NOMO-1 (cell line): Measurements from ENCODE around the gene COBLL1.
A peak's percentile ranks its signal among the peaks of the same experiment; 100 is the strongest.
"Not testable (repeated sequence)": the region's sequence is repeated elsewhere in the genome, so short reads cannot be mapped to it uniquely, and the experiment has no call there.

Experiments used
- DNase-seq, 2 experiments: peaks; one replicate each; lab custom pipeline; 2025; ENCODE audit not compliant: unreplicated experiment in 2 of 2; lab: John Stamatoyannopoulos, UW

The COBLL1 gene

GRCh38 chr2:164722616-164723338, 118.8 kb downstream of the COBLL1 start:
- DNase-seq, result peak; percentile 23 to 70

DNA sequence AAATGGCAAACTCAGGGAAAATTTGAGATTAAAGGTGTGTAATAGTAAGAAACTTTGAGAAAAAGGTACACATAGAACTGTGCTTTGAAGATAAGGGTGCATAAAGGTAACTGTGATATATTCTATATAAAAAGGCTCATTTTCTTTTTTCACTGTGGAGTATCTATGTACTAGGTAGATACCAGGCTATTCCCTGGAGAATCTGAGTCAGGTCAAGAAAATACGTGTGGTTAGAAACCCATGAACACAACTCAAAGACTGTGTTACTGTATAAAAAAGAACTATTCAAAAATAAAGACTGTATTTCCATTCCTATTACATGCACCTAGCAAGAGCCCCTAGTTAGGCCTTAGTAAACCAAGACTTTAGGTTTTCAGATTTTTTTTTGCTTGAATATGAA, 120.2 kb downstream of the COBLL1 start:
- no peak for DNase-seq

GRCh38 chr2:164719996-164720941, 121.4 kb downstream of the COBLL1 start:
- no peak for DNase-seq

DNA sequence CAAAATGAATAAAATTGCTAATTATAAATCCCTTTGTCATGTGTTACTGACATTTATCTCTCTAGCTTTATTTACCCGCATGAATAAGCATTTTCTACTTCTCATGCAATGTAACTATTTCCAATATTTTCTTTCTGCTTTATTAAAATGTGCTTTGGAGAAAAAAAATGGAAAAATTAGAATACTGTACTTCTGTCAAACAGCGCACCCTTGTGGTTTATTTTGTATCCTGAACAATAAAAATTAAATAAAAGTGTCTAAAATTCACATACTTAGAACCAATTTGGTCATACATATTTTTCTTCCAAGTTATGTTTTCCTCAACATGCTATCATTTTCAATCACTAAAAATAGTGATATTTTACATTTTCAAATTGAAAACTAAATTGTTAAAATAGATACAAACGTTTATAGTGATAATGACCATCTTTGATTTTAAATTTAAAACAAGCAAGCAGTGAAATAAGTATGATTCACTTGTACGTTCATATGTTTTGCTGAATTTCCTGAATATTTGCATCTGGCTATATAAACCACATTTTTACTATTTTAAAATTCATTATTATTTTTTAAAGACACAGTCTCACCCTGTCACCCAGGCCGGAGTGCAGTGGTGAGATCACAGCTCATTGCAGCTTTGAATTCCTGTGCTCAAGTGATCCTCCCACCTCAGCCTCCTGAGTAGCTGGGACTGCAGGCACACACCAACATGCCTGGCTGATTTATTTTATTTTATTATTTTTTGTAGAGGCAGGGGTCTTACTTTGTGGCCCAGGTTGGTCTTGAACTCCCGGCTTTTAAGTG, 124.4 kb downstream of the COBLL1 start:
- peak in 1 of 2 experiments; percentile 3 for DNase-seq

- DNase-seq, result no peak
Measured at GRCh38 chr2:164714471-164714870, 127.2 kb downstream of the COBLL1 start.

DNA sequence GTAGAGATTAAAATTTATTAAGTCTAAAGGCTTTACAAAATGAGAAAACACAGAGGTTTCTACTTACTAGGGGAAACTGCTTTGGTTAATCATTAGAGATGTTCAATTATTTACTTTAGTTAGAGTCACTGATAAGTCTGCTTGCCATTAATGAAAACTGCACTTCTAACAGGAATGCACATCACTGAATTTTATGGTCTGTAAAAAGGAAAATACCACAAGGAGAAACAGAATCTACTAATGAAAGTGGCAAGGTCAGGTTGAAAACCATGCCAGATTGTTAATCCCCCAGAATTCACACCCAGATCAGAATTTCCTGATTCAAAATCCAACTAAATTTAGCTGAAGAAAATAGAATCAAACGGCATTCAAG, 129.9 kb downstream of the COBLL1 start:
- DNase-seq, result no peak

- DNase-seq, result no peak
Measured at GRCh38 chr2:164710837-164711765, 130.5 kb downstream of the COBLL1 start.

DNA sequence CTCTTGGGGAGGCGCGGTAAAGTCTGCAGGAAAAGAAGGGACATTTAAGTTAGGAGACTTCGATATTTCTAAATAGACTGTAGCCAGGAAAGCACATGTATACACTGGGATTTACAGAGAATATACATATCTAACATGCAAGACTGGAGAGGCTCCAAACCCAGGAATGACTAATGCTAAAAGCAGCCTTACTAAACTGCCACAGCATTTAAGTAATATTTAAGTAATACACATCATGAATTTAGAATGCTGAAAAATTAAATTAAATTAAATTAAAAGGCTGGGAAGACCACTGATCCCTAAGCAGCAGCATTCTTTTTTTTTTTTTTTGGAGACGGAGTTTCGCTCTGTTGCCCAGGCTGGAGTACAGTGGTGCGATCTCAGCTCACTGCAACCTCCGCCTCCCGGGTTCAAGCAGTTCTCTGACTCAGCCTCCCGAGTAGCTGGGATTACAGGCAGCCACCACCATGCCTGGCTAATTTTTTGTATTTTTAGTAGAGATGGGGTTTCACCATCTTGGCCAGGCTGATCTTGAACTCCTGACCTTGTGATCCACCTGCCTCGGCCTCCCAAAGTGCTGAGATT, 131.3 kb downstream of the COBLL1 start:
- not testable (repeated sequence) for DNase-seq

DNA sequence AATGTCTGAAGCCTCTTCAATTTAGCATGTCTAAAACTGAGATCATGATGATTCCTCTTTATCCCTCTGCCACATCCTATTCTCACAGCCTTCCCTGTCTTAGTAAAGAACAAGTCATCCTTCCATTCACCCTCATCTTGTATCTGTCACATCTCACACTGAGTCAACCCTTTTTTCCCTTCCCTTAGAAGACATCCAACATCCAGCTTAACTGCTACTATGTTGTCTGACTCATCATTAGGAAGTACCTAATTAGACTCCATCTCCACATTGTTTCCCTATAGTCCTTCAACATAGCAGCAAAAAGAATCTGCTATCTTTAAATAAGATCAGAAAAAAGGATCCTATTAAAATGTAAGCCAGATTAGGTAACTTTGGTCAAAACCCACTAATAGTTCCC, 135.1 kb downstream of the COBLL1 start:
- DNase-seq, result no peak

GRCh38 chr2:164705412-164706167, 136.0 kb downstream of the COBLL1 start:
- DNase-seq, result no peak

DNA sequence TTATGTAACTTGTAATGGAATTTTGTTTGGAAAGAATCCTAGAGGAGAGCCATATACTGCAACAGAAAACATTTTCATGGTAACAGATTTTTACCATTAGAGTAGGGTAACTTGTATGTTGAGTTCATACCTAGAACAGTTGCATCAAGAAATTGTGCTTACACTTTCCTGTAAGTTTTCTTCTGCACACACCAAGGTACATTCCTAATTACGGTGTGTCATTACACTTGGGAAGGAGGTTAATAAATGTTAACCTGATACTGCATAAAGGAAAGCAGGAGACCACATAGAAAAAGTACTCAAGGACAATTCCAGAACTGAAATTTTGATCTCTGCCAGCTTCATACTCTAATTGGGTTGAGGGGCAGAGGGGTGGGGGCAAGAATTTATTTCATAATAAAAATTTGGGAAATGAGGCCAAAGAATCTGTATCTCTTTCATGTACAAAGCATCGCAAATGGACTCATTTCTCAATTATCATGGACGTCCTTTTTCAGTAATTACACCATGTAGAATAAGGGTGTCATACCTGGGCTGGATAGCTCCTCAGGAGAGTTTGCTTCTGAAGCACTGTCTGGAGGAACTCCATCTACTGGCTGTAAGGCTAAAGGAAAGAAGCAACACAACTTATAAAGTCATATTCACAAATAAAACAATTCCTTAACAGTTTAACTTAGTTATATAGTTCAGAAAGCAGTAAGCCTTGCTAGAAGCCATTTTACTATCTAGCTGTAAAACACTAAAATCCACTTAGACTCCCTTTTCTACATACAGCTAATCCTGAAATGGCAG, 137.5 kb downstream of the COBLL1 start:
- DNase-seq, result no peak

DNA sequence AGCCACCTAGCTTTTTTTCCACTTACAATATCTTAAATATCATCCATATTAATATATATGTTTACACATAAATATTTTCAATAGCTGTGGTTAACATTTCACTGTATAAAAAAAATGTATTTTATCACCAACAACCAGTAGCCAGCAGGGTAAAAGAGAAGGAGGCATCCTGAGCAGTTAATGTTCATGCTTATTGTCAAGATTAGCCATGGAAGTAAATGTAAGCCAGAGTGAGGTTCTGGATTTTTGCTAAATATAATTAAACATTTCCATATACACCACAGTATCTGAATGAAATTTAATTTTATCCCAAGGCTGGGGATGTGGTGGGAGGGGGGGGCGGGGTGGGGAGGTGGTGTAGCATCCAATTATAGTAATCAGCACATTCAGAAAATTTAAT, 140.1 kb downstream of the COBLL1 start:
- DNase-seq, result no peak

- no peak for DNase-seq
Measured at GRCh38 chr2:164700390-164700789, 141.2 kb downstream of the COBLL1 start.

DNA sequence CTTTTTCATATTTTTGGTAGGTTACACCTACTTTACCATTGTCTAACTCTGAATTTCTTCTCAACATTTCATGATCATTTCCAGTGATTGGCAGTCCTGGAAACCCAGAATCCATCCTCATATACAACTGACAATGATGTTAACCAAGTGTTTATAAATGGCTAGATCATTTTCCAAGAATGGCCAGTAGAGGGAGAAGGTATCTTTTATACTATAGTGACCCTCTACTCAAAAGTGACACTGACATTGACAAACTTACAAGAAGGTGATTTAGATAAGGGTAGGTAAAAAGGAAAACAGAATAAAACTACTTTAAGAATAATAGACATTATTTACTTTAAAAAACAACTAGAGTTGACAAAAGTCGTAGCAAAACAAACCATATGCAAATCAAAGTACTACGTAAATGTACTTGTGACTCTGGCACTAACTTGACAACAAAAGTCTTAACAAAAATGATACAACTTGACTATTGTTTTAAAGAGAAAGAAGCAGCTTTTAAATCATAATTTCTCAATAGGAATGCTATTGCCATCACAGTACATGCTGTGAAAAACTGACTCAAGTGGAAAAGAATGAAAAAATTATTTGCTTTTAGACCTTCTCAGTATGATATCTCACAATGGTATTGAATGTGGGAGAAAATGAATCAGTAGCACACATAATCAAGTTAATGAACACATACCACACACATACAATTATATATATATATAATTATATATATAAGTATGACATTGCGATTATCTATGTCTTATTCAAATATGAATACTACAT, 143.7 kb downstream of the COBLL1 start:
- no peak for DNase-seq

- no peak for DNase-seq
Measured at GRCh38 chr2:164696634-164697033, 145.0 kb downstream of the COBLL1 start.

DNA sequence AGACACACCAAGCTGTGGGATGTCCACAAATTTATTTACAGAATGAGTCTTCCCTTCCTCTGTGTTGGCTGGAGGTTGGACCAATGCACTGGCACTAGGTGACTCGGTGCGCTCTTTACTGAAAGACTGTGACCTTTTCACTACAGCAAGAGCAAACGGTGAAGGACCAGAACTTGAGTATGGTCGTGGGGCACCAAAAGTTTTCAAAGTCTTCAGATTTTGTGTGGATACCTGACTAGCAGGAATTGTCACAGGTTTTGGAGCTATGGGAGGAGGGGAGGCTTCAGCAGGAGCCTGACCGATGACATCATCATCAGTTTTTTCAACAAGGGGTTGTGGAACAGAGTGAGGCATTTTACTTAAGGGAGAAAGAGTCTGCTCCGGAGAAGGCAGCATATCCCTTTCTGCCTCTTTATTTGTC, 147.3 kb downstream of the COBLL1 start:
- DNase-seq, result no peak

GRCh38 chr2:164693834-164694233, 147.8 kb downstream of the COBLL1 start:
- no peak for DNase-seq
